ENCODE measurements around the gene UBE2G1.
"Not testable (repeated sequence)": the region's sequence is repeated elsewhere in the genome, so short reads cannot be mapped to it uniquely, and the experiment has no call there.

The UBE2G1 gene

DNA sequence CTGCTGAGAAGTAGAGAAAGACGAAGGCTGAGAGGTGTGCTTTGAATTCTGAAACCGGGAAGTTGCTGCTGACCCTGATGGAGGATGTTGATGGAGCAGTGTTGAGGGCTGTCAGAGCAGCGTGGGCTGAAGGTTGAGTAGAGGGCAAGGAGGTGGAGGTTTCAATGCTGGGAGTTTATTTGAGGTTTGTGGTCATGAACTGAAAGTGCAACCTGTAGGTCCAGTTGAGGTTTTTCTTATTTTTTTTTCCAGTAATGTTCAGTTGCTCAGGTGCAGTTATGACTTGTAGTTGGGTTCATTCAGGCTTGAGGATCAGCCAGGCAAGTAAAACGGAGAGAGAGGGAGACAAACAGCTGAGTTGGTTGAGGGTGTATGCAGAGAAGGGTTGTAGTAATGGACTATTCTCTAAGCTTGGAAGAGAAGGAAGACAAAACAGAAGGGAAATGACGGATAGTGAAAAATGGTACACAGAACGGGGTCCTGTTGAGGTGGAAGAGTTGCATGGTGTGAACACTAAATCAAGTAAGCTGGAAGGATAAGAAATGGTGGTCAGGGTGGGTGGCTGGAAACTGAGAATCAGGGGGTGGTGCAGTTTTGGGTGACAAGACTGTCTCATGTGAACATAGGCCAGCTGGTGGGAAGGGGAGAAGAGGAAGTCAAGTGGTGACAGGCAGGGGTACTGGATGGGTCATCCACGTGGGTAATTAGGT, 8.7 kb upstream of the UBE2G1 start:
- DNase-seq: peak; percentile 78

DNA sequence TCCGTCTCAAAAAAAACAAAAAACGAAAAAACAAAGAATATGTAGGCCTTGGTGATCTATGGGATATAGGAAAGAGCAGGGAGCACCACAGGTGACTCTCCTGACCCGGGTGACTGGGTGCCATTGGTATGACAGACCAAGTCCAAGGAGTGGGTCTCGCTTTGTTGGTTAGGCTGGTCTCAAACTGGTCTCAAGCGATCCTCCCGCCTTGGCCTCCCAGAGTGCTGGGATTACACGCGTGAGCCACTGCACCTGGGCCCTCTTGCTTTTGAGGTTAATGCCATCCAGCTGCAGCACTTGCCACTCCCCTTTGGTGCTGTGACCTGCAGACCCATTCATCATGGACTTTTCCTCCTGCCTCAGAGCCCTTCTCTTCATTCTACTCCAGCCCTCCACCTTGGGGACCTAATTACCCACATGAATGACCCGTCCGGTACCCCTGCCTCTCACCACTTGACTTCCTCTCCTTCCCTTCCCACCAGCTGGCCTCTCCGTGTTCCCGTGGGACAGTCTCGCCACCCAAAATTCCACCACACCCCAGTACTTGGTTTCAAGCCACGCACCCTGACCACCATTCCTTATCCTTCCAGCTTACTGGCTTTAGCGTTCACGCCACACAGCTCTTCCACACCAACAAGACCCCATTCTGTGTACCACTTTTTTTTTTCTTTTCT, 3.2 kb upstream of the UBE2G1 start:
- DNase-seq: peak; percentile 48

- peak; percentile 49 for DNase-seq
These were observed 1.9 kb upstream of the UBE2G1 start for GRCh38 chr17:4368341-4368740.

GRCh38 chr17:4367177-4367576, 702 bp upstream of the UBE2G1 start:
- DNase-seq: peak; percentile 59

GRCh38 chr17:4365628-4366326, 698 bp downstream of the UBE2G1 start:
- no peak for DNase-seq

DNA sequence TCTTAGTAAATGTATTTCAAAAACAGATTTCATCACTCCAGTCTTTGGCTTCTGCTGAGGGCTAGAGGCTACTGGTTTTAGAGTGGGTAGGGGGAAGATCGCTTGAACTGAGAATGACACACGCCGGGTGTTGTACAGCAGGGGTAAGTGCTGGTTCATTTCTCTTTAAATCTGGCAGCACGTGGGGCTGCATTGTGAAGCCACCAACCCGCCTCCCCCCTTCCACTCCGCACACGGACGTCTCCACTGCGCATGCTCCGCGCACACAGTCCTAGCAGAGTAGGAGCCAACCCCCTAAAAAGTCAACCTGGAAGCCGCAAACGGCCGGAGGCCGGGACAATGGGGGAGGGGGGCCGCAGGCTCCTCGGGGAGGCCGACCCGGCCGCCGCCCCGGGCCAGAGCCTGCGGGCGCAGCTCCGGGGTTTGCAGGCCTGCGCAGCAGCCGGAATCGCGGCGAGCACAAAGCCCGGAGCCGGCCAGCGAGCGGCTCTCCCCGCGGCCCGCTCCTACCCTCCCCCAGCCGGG, 1.3 kb downstream of the UBE2G1 start:
- peak; percentile 95 for DNase-seq

DNA sequence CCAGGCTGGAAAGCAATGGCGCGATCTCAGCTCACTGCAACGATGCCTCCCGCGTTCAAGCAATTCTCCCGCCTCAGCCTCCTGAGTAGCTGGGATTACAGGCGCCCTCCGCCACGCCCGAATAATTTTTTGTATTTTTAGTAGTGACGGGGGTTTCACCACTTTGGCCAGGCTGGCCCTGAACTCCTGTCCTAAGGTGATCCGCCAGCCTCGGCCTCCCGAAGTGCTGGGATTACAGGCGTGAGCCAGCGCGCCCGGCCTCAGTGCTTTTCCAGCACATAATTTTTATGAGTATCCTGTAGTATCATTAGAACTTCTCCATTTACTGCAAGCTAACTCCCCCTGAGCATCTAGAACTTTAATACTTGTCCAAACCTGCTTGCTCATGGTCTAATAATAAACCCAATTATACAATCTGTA, 1.8 kb downstream of the UBE2G1 start:
- no peak for DNase-seq

GRCh38 chr17:4362141-4362540, 4.3 kb downstream of the UBE2G1 start:
- no peak for DNase-seq

- no peak for DNase-seq
These were observed 8.3 kb downstream of the UBE2G1 start for GRCh38 chr17:4358154-4358553.

- no peak for DNase-seq
These were observed 8.8 kb downstream of the UBE2G1 start for GRCh38 chr17:4357671-4358070.

DNA sequence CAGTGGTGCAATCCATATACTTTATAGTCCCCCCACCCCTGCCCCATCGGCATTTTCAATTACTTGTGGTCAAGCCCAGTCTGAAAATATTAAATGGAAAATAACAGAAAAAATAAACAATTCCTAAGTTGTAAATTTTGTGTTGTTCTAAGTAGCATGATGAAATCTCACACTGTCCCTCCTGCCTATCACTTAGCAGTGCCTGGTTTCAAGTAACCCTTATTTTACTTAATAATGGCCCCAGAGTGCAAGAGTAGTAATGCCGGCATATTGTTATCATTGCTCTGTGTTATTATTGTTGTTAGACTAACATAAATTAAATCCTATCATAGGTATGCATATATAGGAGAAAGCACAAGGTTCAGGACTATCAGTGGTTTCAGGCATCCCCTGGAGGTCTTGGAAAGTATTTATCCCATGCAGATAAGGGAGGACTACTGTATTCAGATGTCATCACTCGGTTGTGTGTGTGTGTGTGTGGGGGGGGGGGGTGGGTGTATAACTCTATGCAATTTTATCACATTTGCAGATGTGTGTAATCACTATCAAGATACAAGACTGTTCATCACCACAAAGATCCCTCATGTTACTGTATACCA, 9.3 kb downstream of the UBE2G1 start:
- no peak for DNase-seq

DNA sequence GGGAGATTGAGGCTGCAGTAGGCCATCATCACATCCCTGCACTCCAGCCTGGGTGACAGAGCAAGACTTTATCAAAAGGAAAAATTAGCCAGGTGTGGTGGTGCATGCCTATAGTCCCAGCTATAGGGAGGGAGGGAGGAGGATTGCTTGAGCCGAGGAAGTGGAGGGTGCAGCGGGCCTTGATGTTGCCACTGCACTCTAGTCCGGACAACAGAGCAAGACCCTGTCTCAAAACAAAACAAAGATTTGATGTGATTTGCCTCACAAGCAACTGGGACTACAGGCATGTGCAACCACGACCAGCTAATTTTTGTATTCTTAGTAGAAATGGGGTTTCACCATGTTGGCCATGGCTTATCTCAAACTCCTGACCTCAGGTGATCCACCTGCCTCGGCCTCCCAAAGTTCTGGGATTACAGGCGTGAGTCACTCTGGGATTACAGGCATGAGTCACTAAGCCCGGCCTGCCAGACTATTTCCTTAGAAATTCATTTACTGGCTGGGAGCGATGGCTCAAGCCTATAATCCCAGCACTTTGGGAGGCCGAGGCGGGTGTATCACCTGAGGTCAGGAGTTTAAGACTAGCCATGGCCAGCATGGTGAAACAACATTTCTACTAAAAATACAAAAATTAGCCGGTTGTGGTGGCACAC, 11.5 kb downstream of the UBE2G1 start:
- peak; percentile 42 for DNase-seq

DNA sequence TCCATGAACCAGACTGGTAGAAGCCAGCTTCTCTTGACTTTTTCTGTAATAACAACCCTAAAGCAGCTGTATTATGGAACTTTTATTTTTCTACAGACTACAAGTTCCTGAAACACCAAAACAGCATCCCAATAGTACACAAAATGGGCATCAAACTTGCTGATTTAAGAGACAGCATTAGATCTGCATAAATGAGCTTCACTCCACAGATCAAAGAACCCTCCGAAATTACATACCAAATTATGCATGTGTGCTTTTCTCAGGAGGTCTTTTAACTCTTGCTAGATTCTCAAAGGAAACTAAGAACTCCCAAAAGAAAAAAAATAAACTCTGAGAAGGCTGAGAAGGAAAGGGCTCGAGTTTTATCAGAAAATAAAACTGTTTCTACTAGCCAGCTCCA, 12.3 kb downstream of the UBE2G1 start:
- no peak for DNase-seq

GRCh38 chr17:4350214-4350613, 16.3 kb downstream of the UBE2G1 start:
- DNase-seq: not testable (repeated sequence)

GRCh38 chr17:4345581-4346252, 20.8 kb downstream of the UBE2G1 start:
- DNase-seq: no peak

- DNase-seq: no peak
These were observed 21.5 kb downstream of the UBE2G1 start for GRCh38 chr17:4344926-4345325.

DNA sequence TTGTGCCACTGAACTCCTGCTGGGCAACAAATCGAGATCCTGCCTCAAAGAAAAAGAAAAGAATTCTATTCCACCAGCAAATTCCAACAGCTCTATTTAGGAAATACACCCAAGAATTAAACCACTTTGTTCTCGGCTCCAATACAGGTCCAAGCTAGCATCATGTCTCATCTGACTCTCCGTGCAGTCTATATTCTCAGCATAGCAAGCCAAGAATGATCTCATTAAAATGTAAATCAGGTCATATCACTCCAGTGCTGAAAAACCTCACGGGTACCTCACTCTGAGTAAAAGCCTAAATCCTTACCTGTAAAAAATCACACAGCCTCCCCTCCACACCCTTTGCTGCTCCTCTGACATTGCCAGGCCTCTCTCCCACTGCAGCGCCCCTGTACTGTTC, 23.9 kb downstream of the UBE2G1 start:
- DNase-seq: no peak

- DNase-seq: no peak
These were observed 24.9 kb downstream of the UBE2G1 start for GRCh38 chr17:4341616-4341977.

DNA sequence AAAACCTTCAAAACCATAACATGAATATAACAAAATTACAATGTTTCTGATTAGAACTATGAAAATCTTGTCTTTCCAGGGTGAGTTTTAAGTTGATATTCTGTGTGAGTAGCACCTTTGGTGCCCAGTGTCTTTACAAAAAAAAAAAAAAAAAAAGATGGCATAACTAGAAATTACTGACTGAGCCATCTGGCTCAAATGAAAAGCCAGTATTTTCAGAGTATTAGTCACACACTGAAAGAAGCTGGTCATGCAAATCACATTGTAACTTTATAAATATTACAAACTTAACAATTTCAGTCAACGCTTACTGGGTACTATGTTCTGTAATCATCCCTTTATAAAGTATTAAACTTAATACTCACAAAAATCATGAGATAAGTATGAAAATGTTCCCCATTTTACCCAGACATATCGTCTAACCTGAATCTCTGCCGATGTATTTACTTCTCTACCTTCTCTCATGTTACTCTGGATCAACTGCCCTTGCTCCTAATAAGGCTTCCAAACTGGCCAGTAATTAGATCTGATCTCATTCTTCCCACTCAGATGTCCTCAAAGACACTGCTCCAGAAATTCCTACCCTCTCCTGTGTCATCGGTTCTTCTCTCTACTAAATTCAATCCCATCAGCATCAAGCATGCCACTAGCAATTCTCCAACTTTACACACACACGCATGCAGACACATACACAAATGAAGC, 25.4 kb downstream of the UBE2G1 start:
- no peak for DNase-seq

GRCh38 chr17:4334776-4335584, 31.5 kb downstream of the UBE2G1 start:
- no peak for DNase-seq

GRCh38 chr17:4334332-4334731, 32.1 kb downstream of the UBE2G1 start:
- DNase-seq: no peak
